CD14-positive monocyte (primary cell): ENCODE results near the gene CYSLTR1. TPM values are rescaled to one million over a fixed set of nuclear protein-coding genes. Genes with fewer than 3 reads are reported as not detected.

Source experiments
- DNase-seq, 3 donors: peaks; one replicate each; pipeline ENCODE4 v3.0.0-alpha.2; 2011 to 2022
- H2AFZ ChIP-seq: 2 replicates; pipeline ENCODE4 v1.6.0; 2012; ENCODE audit warnings: mild to moderate bottlenecking, low read depth, low read length, inconsistent platforms; ENCODE audit not compliant: insufficient read depth, poor library complexity, severe bottlenecking
- H3K27ac ChIP-seq, 2 donors: 1 replicate in 1 of 2; 2 replicates in 1 of 2; pipeline ENCODE4 v1.5.1; 2012 to 2013; ENCODE audit warnings: low read length in 2 of 2, control low read depth in 1 of 2, inconsistent platforms in 1 of 2, low read depth in 1 of 2, mild to moderate bottlenecking in 1 of 2
- H3K27me3 ChIP-seq, 2 donors: one replicate each; pipeline versions ENCODE4 v1.6.0 to v1.6.1; 2011 to 2013; ENCODE audit warnings: low read length in 2 of 2; ENCODE audit not compliant: control insufficient read depth in 2 of 2, insufficient read depth in 2 of 2
- H3K36me3 ChIP-seq, 2 donors: replicated peaks in 1 of 2; 1 replicate in 1 of 2; 2 replicates in 1 of 2; pipeline versions ENCODE4 v1.5.1 to v1.6.1; 2012 to 2013; ENCODE audit warnings: low read length in 2 of 2, control low read depth in 1 of 2, inconsistent platforms in 1 of 2, mild to moderate bottlenecking in 1 of 2; ENCODE audit not compliant: insufficient read depth in 2 of 2, control insufficient read depth in 1 of 2
- H3K4me1 ChIP-seq, 2 donors: 1 replicate in 1 of 2; 2 replicates in 1 of 2; pipeline versions ENCODE4 v1.5.1 to v1.6.1; 2012 to 2013; ENCODE audit warnings: low read length in 2 of 2, control low read depth in 1 of 2, inconsistent platforms in 1 of 2, mild to moderate bottlenecking in 1 of 2, moderate library complexity in 1 of 2; ENCODE audit not compliant: insufficient read depth in 2 of 2, control insufficient read depth in 1 of 2
- H3K4me2 ChIP-seq: replicated peaks from 2 replicates; pipeline ENCODE3; 2012; ENCODE audit warnings: low read length, moderate library complexity, mild to moderate bottlenecking; ENCODE audit not compliant: poor library complexity, severe bottlenecking; ENCODE audit errors: extremely low read depth
- H3K4me3 ChIP-seq, 3 experiments: fragments of 200-600 bp in 1 of 3; sonication (generic) in 1 of 3; replicated peaks in 1 of 3; 1 replicate in 2 of 3; 2 replicates in 1 of 3; pipeline ENCODE4 v1.5.1; 2011 to 2013; ENCODE audit warnings: low read length in 3 of 3, mild to moderate bottlenecking in 3 of 3, control low read depth in 2 of 3, low read depth in 2 of 3, inconsistent platforms in 1 of 3, moderate library complexity in 1 of 3
- H3K79me2 ChIP-seq: 2 replicates; pipeline ENCODE4 v1.6.0; 2012; ENCODE audit warnings: mild to moderate bottlenecking, control low read depth, inconsistent platforms, low read length, moderate library complexity; ENCODE audit not compliant: insufficient read depth
- H3K9ac ChIP-seq: 2 replicates; pipeline ENCODE4 v1.6.0; 2017; ENCODE audit warnings: low read length, mild to moderate bottlenecking; ENCODE audit not compliant: insufficient read depth, poor library complexity, severe bottlenecking
- H3K9me3 ChIP-seq, 2 donors: replicated peaks in 1 of 2; 1 replicate in 1 of 2; 2 replicates in 1 of 2; pipeline versions ENCODE4 v1.5.1 to v1.6.1; 2012 to 2013; ENCODE audit warnings: low read length in 2 of 2, control low read depth in 1 of 2; ENCODE audit not compliant: control insufficient read depth in 1 of 2, insufficient read depth in 1 of 2
- H4K20me1 ChIP-seq: 2 replicates; pipeline ENCODE4 v1.6.0; 2012; ENCODE audit warnings: mild to moderate bottlenecking, low read length, control low read depth, moderate library complexity; ENCODE audit not compliant: insufficient read depth
- H3K27ac Mint-ChIP-seq, 7 donors: one replicate each; pipeline ENCODE4 v1.8.0; 2020; ENCODE audit warnings: mild to moderate bottlenecking in 7 of 7, mixed read lengths in 7 of 7, moderate library complexity in 6 of 7, inconsistent platforms in 2 of 7
- H3K27me3 Mint-ChIP-seq, 3 donors: one replicate each; pipeline ENCODE4 v1.8.0; 2021 to 2022; ENCODE audit warnings: low read depth in 3 of 3, mild to moderate bottlenecking in 3 of 3, mixed read lengths in 3 of 3, moderate library complexity in 3 of 3, inconsistent platforms in 1 of 3
- H3K36me3 Mint-ChIP-seq, 2 donors: one replicate each; pipeline ENCODE4 v1.8.0; 2020; ENCODE audit warnings: mixed read lengths in 2 of 2, inconsistent platforms in 1 of 2, mild to moderate bottlenecking in 1 of 2
- H3K4me1 Mint-ChIP-seq: one replicate; pipeline ENCODE4 v1.8.0; 2020; ENCODE audit warnings: mild to moderate bottlenecking, mixed read lengths
- H3K4me3 Mint-ChIP-seq, 2 donors: one replicate each; pipeline ENCODE4 v1.8.0; 2020; ENCODE audit warnings: mild to moderate bottlenecking in 2 of 2, mixed read lengths in 2 of 2, moderate library complexity in 1 of 2
- H3K9me3 Mint-ChIP-seq, 7 donors: one replicate each; pipeline ENCODE4 v1.8.0; 2020 to 2022; ENCODE audit warnings: mixed read lengths in 7 of 7, mild to moderate bottlenecking in 6 of 7, moderate library complexity in 6 of 7, inconsistent platforms in 2 of 7
- CTCF ChIP-seq: fragments of 200-600 bp; IDR thresholded peaks from one replicate; pipeline ENCODE4 v1.8.0; 2022; ENCODE audit warnings: antibody characterized with exemption, mild to moderate bottlenecking
- WGBS: methylation state at CpG from one replicate; pipeline ENCODE4 v1.1.5; 2013; ENCODE audit warnings: missing lambda C conversion rate; ENCODE audit not compliant: insufficient coverage; 5-methylcytosine and 5-hydroxymethylcytosine counted together
- intact Hi-C, 2 donors: fragments of 100-400 bp; cut with micrococcal nuclease; formaldehyde crosslinking; loops; one replicate each; pipeline versions ENCODE4 v1.15.0 to v1.15.1; 2023
- polyA plus RNA-seq, 3 donors: library from polyadenylated mRNA; depleted of rRNA in 1 of 3; unstranded in 2 of 3; stranded (reverse) in 1 of 3; fragments of 300-500 nt in 2 of 3; fragments of >200 nt in 1 of 3; fragmentation: Illumina TruSeq in 2 of 3; gene quantifications; 1 replicate in 2 of 3; 2 replicates in 1 of 3; pipeline ENCODE4 v1.2.3, GENCODE V29; 2012 to 2021

CYSLTR1 gene
- polyA plus RNA-seq, 3 donors = 9.6 to 46.2 (median 45.2) TPM

GRCh38 chrX:78326401-78326800 is 1.0 kb downstream of the CYSLTR1 start:
- no peaks in the 10 kb centered on the region for H3K27me3 Mint-ChIP-seq
- intact Hi-C loops = no loop called here
- no peaks in the 10 kb centered on the region for H3K36me3 Mint-ChIP-seq
- Histone ChIP-seq H3K9ac (peak overlapping the region; percentile 49), H3K4me2 (peak overlapping the region; percentile 72), H3K79me2 (peaks cover 47% of the 10 kb centered on the region), H3K27ac (peak overlapping the region in 1 of 2 donors; percentile 76), H3K4me1 (peaks cover 47 to 53% of the 10 kb centered on the region in 2 donors), H3K4me3 (peak overlapping the region; percentile 52 to 99 (median 78)), H3K36me3 (no peaks in the 10 kb centered on the region), H3K27me3 (no peaks in the 10 kb centered on the region), H3K9me3 (no peaks in the 10 kb centered on the region), H4K20me1 (no peaks in the 10 kb centered on the region), H2AFZ (peak overlapping the region; percentile 57)
- H3K4me1 Mint-ChIP-seq = peaks cover 59% of the 10 kb centered on the region
- WGBS = no CpG with 5 or more reads among the region's 2 CpGs
- peak in 1 of 3 donors; percentile 28 for DNase-seq
- H3K4me3 Mint-ChIP-seq = peak overlapping the region; percentile 75 to 85
- no peak for TF ChIP-seq CTCF
- H3K9me3 Mint-ChIP-seq = no peaks in the 10 kb centered on the region
- peak overlapping the region in 6 of 7 donors; percentile 60 to 86 (median 74) for H3K27ac Mint-ChIP-seq

DNA sequence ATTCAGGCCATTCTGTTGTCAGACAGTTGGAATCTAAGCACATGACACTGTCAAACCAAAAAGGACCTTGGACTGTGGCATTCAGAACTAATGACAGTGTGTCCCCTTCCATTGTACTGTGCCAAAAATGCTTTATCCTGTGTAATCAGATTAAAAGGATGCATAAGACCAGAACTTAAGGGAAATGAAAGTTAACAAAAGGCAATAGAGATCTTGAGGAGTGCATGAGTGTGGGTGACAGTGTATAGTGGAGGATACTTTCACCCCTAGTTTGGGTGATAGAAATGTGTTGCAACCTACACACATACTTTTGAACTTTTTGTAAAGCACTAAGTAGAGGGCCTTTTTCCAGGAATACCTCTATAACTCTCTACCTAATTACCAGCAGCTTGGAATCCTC is 4.5 kb downstream of the CYSLTR1 start:
- Histone ChIP-seq H3K9ac (no peak overlapping the region), H3K36me3 (no peaks in the 10 kb centered on the region), H3K9me3 (no peaks in the 10 kb centered on the region), H3K27ac (peak overlapping the region in 1 of 2 donors; percentile 37), H3K4me2 (peak overlapping the region; percentile 6), H3K79me2 (peaks cover 60% of the 10 kb centered on the region), H2AFZ (no peak overlapping the region), H3K4me3 (peak overlapping the region in 1 of 3 experiments; percentile 44), H3K4me1 (peaks cover 49 to 58% of the 10 kb centered on the region in 2 donors), H3K27me3 (no peaks in the 10 kb centered on the region), H4K20me1 (no peaks in the 10 kb centered on the region)
- H3K27me3 Mint-ChIP-seq = no peaks in the 10 kb centered on the region
- no peak for DNase-seq
- TF ChIP-seq CTCF = no peak
- peak overlapping the region in 1 of 2 donors; percentile 53 for H3K4me3 Mint-ChIP-seq
- peaks cover 60% of the 10 kb centered on the region for H3K4me1 Mint-ChIP-seq
- intact Hi-C loops = no loop called here
- H3K27ac Mint-ChIP-seq = peak overlapping the region in 6 of 7 donors; percentile 0 to 70 (median 36)
- peaks cover 0 to 4% (median 0%) of the 10 kb centered on the region in 7 donors for H3K9me3 Mint-ChIP-seq
- peaks cover 0 to 4% of the 10 kb centered on the region in 2 donors for H3K36me3 Mint-ChIP-seq
